GM18951 (cell line): ENCODE measurements around the gene TBP.
"Not testable (repeated sequence)": the region's sequence is repeated elsewhere in the genome, so short reads cannot be mapped to it uniquely, and the experiment has no call there.

Experiments
- POLR2A ChIP-seq: IDR thresholded peaks from 4 replicates; pipeline ENCODE4 v1.6.1; 2011; ENCODE audit warnings: mild to moderate bottlenecking; ENCODE audit not compliant: insufficient read length, insufficient read depth; ENCODE audit errors: extremely low read depth
- in situ Hi-C: fragments of 300-500 bp; cut with MboI; formaldehyde crosslinking; loops from one replicate; pipeline ENCODE4 v1.12.0; 2022; ENCODE audit warnings: low sequenced_read_pairs, mixed read lengths, inconsistent platforms; ENCODE audit not compliant: unreplicated experiment

The TBP gene

GRCh38 chr6:170523256-170524171, 30.7 kb upstream of the TBP start:
- in situ Hi-C loops = no loop called here
- no peak for TF ChIP-seq POLR2A

- TF ChIP-seq POLR2A = no peak
- in situ Hi-C loops = no loop called here
These were observed 30.0 kb upstream of the TBP start for GRCh38 chr6:170524172-170524502.

GRCh38 chr6:170525795-170526194, 28.4 kb upstream of the TBP start:
- TF ChIP-seq POLR2A = no peak
- in situ Hi-C loops = no loop called here

- in situ Hi-C loops = not testable (repeated sequence)
These were observed 26.2 kb upstream of the TBP start for GRCh38 chr6:170527995-170528394.

GRCh38 chr6:170529839-170530469, 24.2 kb upstream of the TBP start:
- in situ Hi-C loops = no loop called here
- no peak for TF ChIP-seq POLR2A

GRCh38 chr6:170532867-170533488, 21.2 kb upstream of the TBP start:
- in situ Hi-C loops = no loop called here
- TF ChIP-seq POLR2A = no peak

GRCh38 chr6:170533792-170534191, 20.4 kb upstream of the TBP start:
- in situ Hi-C loops = no loop called here
- no peak for TF ChIP-seq POLR2A

- in situ Hi-C loops = no loop called here
- no peak for TF ChIP-seq POLR2A
These were observed 19.2 kb upstream of the TBP start for GRCh38 chr6:170535004-170535403.

GRCh38 chr6:170536671-170537070, 17.5 kb upstream of the TBP start:
- in situ Hi-C loops = no loop called here
- TF ChIP-seq POLR2A = no peak

- in situ Hi-C loops = no loop called here
- no peak for TF ChIP-seq POLR2A
These were observed 16.8 kb upstream of the TBP start for GRCh38 chr6:170537329-170537728.

- TF ChIP-seq POLR2A = no peak
These were observed 12.0 kb upstream of the TBP start for GRCh38 chr6:170542031-170542719.

GRCh38 chr6:170545405-170545804, 8.8 kb upstream of the TBP start:
- in situ Hi-C loops = no loop called here
- no peak for TF ChIP-seq POLR2A

More at GRCh38 chr6:170542031-170542719, 12.0 kb upstream of the TBP start:
- in situ Hi-C loops = no loop called here
